T-helper 9 cell (primary cell): ENCODE results near the gene FLT3LG.
"Not testable (repeated sequence)": the region's sequence is repeated elsewhere in the genome, so short reads cannot be mapped to it uniquely, and the experiment has no call there.

Source experiments
- DNase-seq: peaks from one replicate; pipeline ENCODE4 v3.0.0-alpha.2; 2020

Gene FLT3LG

GRCh38 chr19:49441210-49441959 lies 32.6 kb upstream of the FLT3LG start, which contains the start of gene SLC17A7:
Gene SLC17A7 (minus strand): TSS chr19:49441527. CDS start chr19:49441379, 148 bp downstream.
- peak; percentile 40 for DNase-seq

GRCh38 chr19:49441960-49442350 lies 32.1 kb upstream of the FLT3LG start:
- DNase-seq = no peak

GRCh38 chr19:49442354-49442753 lies 31.7 kb upstream of the FLT3LG start:
- DNase-seq = no peak

- DNase-seq = peak; percentile 43
These were observed 31.1 kb upstream of the FLT3LG start for GRCh38 chr19:49442771-49443365.

- peak; percentile 93 for DNase-seq
These were observed 30.5 kb upstream of the FLT3LG start for GRCh38 chr19:49443366-49444099.

GRCh38 chr19:49444100-49444700 lies 29.8 kb upstream of the FLT3LG start:
- not testable (repeated sequence) for DNase-seq

- no peak for DNase-seq
These were observed 28.0 kb upstream of the FLT3LG start for GRCh38 chr19:49445997-49446396.

- no peak for DNase-seq
These were observed 26.3 kb upstream of the FLT3LG start for GRCh38 chr19:49447485-49448431.

GRCh38 chr19:49448432-49448786 lies 25.6 kb upstream of the FLT3LG start:
- no peak for DNase-seq

- no peak for DNase-seq
These were observed 23.6 kb upstream of the FLT3LG start for GRCh38 chr19:49450405-49450804.

GRCh38 chr19:49451430-49452181 lies 22.4 kb upstream of the FLT3LG start, which contains the start of gene PIH1D1:
Gene PIH1D1 (minus strand): TSS chr19:49451814. CDS start chr19:49451574, 240 bp downstream.
- peak; percentile 86 for DNase-seq

- DNase-seq = peak; percentile 97
These were observed 20.8 kb upstream of the FLT3LG start, which contains the start of gene ALDH16A1 for GRCh38 chr19:49453013-49453756. Gene ALDH16A1 (plus strand): TSS chr19:49453225. CDS start chr19:49453332, 107 bp downstream.

GRCh38 chr19:49453757-49454240 lies 20.2 kb upstream of the FLT3LG start:
- DNase-seq = no peak

GRCh38 chr19:49455773-49456172 lies 18.2 kb upstream of the FLT3LG start:
- DNase-seq = no peak

- DNase-seq = no peak
These were observed 17.7 kb upstream of the FLT3LG start for GRCh38 chr19:49456326-49456725.

GRCh38 chr19:49458567-49458903 lies 15.5 kb upstream of the FLT3LG start:
- no peak for DNase-seq

- DNase-seq = no peak
These were observed 14.6 kb upstream of the FLT3LG start for GRCh38 chr19:49459388-49459787.

GRCh38 chr19:49461130-49461529 lies 12.9 kb upstream of the FLT3LG start:
- DNase-seq = not testable (repeated sequence)

- DNase-seq = no peak
These were observed 12.4 kb upstream of the FLT3LG start for GRCh38 chr19:49461656-49462055.

- DNase-seq = no peak
These were observed 11.5 kb upstream of the FLT3LG start for GRCh38 chr19:49462492-49462891.
